CD14-positive monocyte (primary cell): ENCODE data around the gene ABHD16A. TPM values are rescaled to one million over a fixed set of nuclear protein-coding genes. Genes with fewer than 3 reads are reported as not detected.

Experiments used
- DNase-seq, 3 donors: peaks; one replicate each; pipeline ENCODE4 v3.0.0-alpha.2; 2011 to 2022
- H2AFZ ChIP-seq: 2 replicates; pipeline ENCODE4 v1.6.0; 2012; ENCODE audit warnings: mild to moderate bottlenecking, low read depth, low read length, inconsistent platforms; ENCODE audit not compliant: insufficient read depth, poor library complexity, severe bottlenecking
- H3K27ac ChIP-seq, 2 donors: 1 replicate in 1 of 2; 2 replicates in 1 of 2; pipeline ENCODE4 v1.5.1; 2012 to 2013; ENCODE audit warnings: low read length in 2 of 2, control low read depth in 1 of 2, inconsistent platforms in 1 of 2, low read depth in 1 of 2, mild to moderate bottlenecking in 1 of 2
- H3K27me3 ChIP-seq, 2 donors: one replicate each; pipeline versions ENCODE4 v1.6.0 to v1.6.1; 2011 to 2013; ENCODE audit warnings: low read length in 2 of 2; ENCODE audit not compliant: control insufficient read depth in 2 of 2, insufficient read depth in 2 of 2
- H3K36me3 ChIP-seq, 2 donors: replicated peaks in 1 of 2; 1 replicate in 1 of 2; 2 replicates in 1 of 2; pipeline versions ENCODE4 v1.5.1 to v1.6.1; 2012 to 2013; ENCODE audit warnings: low read length in 2 of 2, control low read depth in 1 of 2, inconsistent platforms in 1 of 2, mild to moderate bottlenecking in 1 of 2; ENCODE audit not compliant: insufficient read depth in 2 of 2, control insufficient read depth in 1 of 2
- H3K4me1 ChIP-seq, 2 donors: 1 replicate in 1 of 2; 2 replicates in 1 of 2; pipeline versions ENCODE4 v1.5.1 to v1.6.1; 2012 to 2013; ENCODE audit warnings: low read length in 2 of 2, control low read depth in 1 of 2, inconsistent platforms in 1 of 2, mild to moderate bottlenecking in 1 of 2, moderate library complexity in 1 of 2; ENCODE audit not compliant: insufficient read depth in 2 of 2, control insufficient read depth in 1 of 2
- H3K4me2 ChIP-seq: replicated peaks from 2 replicates; pipeline ENCODE3; 2012; ENCODE audit warnings: low read length, moderate library complexity, mild to moderate bottlenecking; ENCODE audit not compliant: poor library complexity, severe bottlenecking; ENCODE audit errors: extremely low read depth
- H3K4me3 ChIP-seq, 3 experiments: fragments of 200-600 bp in 1 of 3; sonication (generic) in 1 of 3; replicated peaks in 1 of 3; 1 replicate in 2 of 3; 2 replicates in 1 of 3; pipeline ENCODE4 v1.5.1; 2011 to 2013; ENCODE audit warnings: low read length in 3 of 3, mild to moderate bottlenecking in 3 of 3, control low read depth in 2 of 3, low read depth in 2 of 3, inconsistent platforms in 1 of 3, moderate library complexity in 1 of 3
- H3K79me2 ChIP-seq: 2 replicates; pipeline ENCODE4 v1.6.0; 2012; ENCODE audit warnings: mild to moderate bottlenecking, control low read depth, inconsistent platforms, low read length, moderate library complexity; ENCODE audit not compliant: insufficient read depth
- H3K9ac ChIP-seq: 2 replicates; pipeline ENCODE4 v1.6.0; 2017; ENCODE audit warnings: low read length, mild to moderate bottlenecking; ENCODE audit not compliant: insufficient read depth, poor library complexity, severe bottlenecking
- H3K9me3 ChIP-seq, 2 donors: replicated peaks in 1 of 2; 1 replicate in 1 of 2; 2 replicates in 1 of 2; pipeline versions ENCODE4 v1.5.1 to v1.6.1; 2012 to 2013; ENCODE audit warnings: low read length in 2 of 2, control low read depth in 1 of 2; ENCODE audit not compliant: control insufficient read depth in 1 of 2, insufficient read depth in 1 of 2
- H4K20me1 ChIP-seq: 2 replicates; pipeline ENCODE4 v1.6.0; 2012; ENCODE audit warnings: mild to moderate bottlenecking, low read length, control low read depth, moderate library complexity; ENCODE audit not compliant: insufficient read depth
- H3K27ac Mint-ChIP-seq, 7 donors: one replicate each; pipeline ENCODE4 v1.8.0; 2020; ENCODE audit warnings: mild to moderate bottlenecking in 7 of 7, mixed read lengths in 7 of 7, moderate library complexity in 6 of 7, inconsistent platforms in 2 of 7
- H3K27me3 Mint-ChIP-seq, 3 donors: one replicate each; pipeline ENCODE4 v1.8.0; 2021 to 2022; ENCODE audit warnings: low read depth in 3 of 3, mild to moderate bottlenecking in 3 of 3, mixed read lengths in 3 of 3, moderate library complexity in 3 of 3, inconsistent platforms in 1 of 3
- H3K36me3 Mint-ChIP-seq, 2 donors: one replicate each; pipeline ENCODE4 v1.8.0; 2020; ENCODE audit warnings: mixed read lengths in 2 of 2, inconsistent platforms in 1 of 2, mild to moderate bottlenecking in 1 of 2
- H3K4me1 Mint-ChIP-seq: one replicate; pipeline ENCODE4 v1.8.0; 2020; ENCODE audit warnings: mild to moderate bottlenecking, mixed read lengths
- H3K4me3 Mint-ChIP-seq, 2 donors: one replicate each; pipeline ENCODE4 v1.8.0; 2020; ENCODE audit warnings: mild to moderate bottlenecking in 2 of 2, mixed read lengths in 2 of 2, moderate library complexity in 1 of 2
- H3K9me3 Mint-ChIP-seq, 7 donors: one replicate each; pipeline ENCODE4 v1.8.0; 2020 to 2022; ENCODE audit warnings: mixed read lengths in 7 of 7, mild to moderate bottlenecking in 6 of 7, moderate library complexity in 6 of 7, inconsistent platforms in 2 of 7
- CTCF ChIP-seq: fragments of 200-600 bp; IDR thresholded peaks from one replicate; pipeline ENCODE4 v1.8.0; 2022; ENCODE audit warnings: antibody characterized with exemption, mild to moderate bottlenecking
- WGBS: methylation state at CpG from one replicate; pipeline ENCODE4 v1.1.5; 2013; ENCODE audit warnings: missing lambda C conversion rate; ENCODE audit not compliant: insufficient coverage; 5-methylcytosine and 5-hydroxymethylcytosine counted together
- intact Hi-C, 2 donors: fragments of 100-400 bp; cut with micrococcal nuclease; formaldehyde crosslinking; loops; one replicate each; pipeline versions ENCODE4 v1.15.0 to v1.15.1; 2023
- polyA plus RNA-seq, 3 donors: library from polyadenylated mRNA; depleted of rRNA in 1 of 3; unstranded in 2 of 3; stranded (reverse) in 1 of 3; fragments of 300-500 nt in 2 of 3; fragments of >200 nt in 1 of 3; fragmentation: Illumina TruSeq in 2 of 3; gene quantifications; 1 replicate in 2 of 3; 2 replicates in 1 of 3; pipeline ENCODE4 v1.2.3, GENCODE V29; 2012 to 2021

Gene ABHD16A
- polyA plus RNA-seq, 3 donors, result 53.0 to 122 (median 56.0) TPM

GRCh38 chr6:31717499-31718222 is 14.5 kb upstream of the ABHD16A start:
- Mint-ChIP-seq H3K4me1 (peaks cover under 1% of the 10 kb centered on the region), H3K27ac (peak overlapping the region in 1 of 7 donors; percentile 65), H3K4me3 (no peak overlapping the region), H3K27me3 (peaks cover 5 to 7% (median 5%) of the 10 kb centered on the region in 3 donors), H3K9me3 (peaks cover 0 to 1% (median 0%) of the 10 kb centered on the region in 7 donors), H3K36me3 (peaks cover 0 to 1% of the 10 kb centered on the region in 2 donors)
- H3K9ac ChIP-seq, result no peak overlapping the region
- H3K27me3 ChIP-seq, result no peaks in the 10 kb centered on the region
- no peaks in the 10 kb centered on the region for H3K4me1 ChIP-seq
- no peaks in the 10 kb centered on the region for H3K79me2 ChIP-seq
- H2AFZ ChIP-seq, result no peak overlapping the region
- H3K4me3 ChIP-seq, result no peak overlapping the region
- H4K20me1 ChIP-seq, result no peaks in the 10 kb centered on the region
- H3K4me2 ChIP-seq, result no peak overlapping the region
- H3K27ac ChIP-seq, result no peak overlapping the region
- 94% methylated on average over 6 of the region's 10 CpGs for WGBS
- H3K36me3 ChIP-seq, result no peaks in the 10 kb centered on the region
- TF ChIP-seq CTCF, result no peak
- intact Hi-C loops, result no loop called here
- DNase-seq, result no peak
- no peaks in the 10 kb centered on the region for H3K9me3 ChIP-seq

GRCh38 chr6:31715022-31715958 is 12.2 kb upstream of the ABHD16A start, which contains the start of gene LY6G6D:
TSS of gene LY6G6D (plus strand) at chr6:31715348. CDS start at chr6:31715356, 8 bp downstream.
- DNase-seq, result no peak
- H3K27ac Mint-ChIP-seq, result no peak within 1 kb of the TSS
- no peaks in the 10 kb centered on the region for H3K79me2 ChIP-seq
- H3K4me1 Mint-ChIP-seq, result peaks cover 24% of the 10 kb centered on the region
- H3K9me3 ChIP-seq, result no peaks in the 10 kb centered on the region
- H3K4me1 ChIP-seq, result peaks cover 20 to 23% of the 10 kb centered on the region in 2 donors
- no peak within 1 kb of the TSS for H3K4me3 Mint-ChIP-seq
- no peaks in the 10 kb centered on the region for H3K36me3 ChIP-seq
- no peak within 1 kb of the TSS for H3K9ac ChIP-seq
- no peak within 1 kb of the TSS for H2AFZ ChIP-seq
- intact Hi-C loops, result no loop called here
- H3K36me3 Mint-ChIP-seq, result no peaks in the 10 kb centered on the region
- no peak within 1 kb of the TSS for H3K4me3 ChIP-seq
- H3K27ac ChIP-seq, result no peak within 1 kb of the TSS
- no peaks in the 10 kb centered on the region for H4K20me1 ChIP-seq
- 87% methylated on average over 13 of the region's 16 CpGs for WGBS
- H3K4me2 ChIP-seq, result no peak within 1 kb of the TSS
- TF ChIP-seq CTCF, result no peak
- no peaks in the 10 kb centered on the region for H3K27me3 ChIP-seq
- peaks cover 1 to 8% (median 4%) of the 10 kb centered on the region in 3 donors for H3K27me3 Mint-ChIP-seq
- peaks cover 0 to 2% (median 0%) of the 10 kb centered on the region in 7 donors for H3K9me3 Mint-ChIP-seq
